ENCODE data around the gene PSD4. TPM values are rescaled to one million over a fixed set of nuclear protein-coding genes. Genes with fewer than 3 reads are reported as not detected.

The PSD4 gene
- total and polyA plus RNA-seq, 5 donors from 2014 or later: 18.1 to 124 (median 22.7) TPM

GRCh38 chr2:113203901-113204519 lies 30.2 kb downstream of the PSD4 start:
- Mint-ChIP-seq H3K4me1 (peaks cover 4 to 21% (median 15%) of the 10 kb centered on the region in 4 donors), H3K27ac (peak overlapping the region; percentile 57 to 91 (median 91)), H3K9me3 (no peaks in the 10 kb centered on the region), H3K36me3 (peaks cover 7% of the 10 kb centered on the region), H3K27me3 (no peaks in the 10 kb centered on the region), H3K4me3 (peak overlapping the region in 1 of 4 donors; percentile 65)
- DNase-seq: peak; percentile 51 to 84 (median 76)
- Histone ChIP-seq H3K4me3 (ENCODE audit: low read depth, low read length) (peak overlapping the region; percentile 47), H3K27me3 (ENCODE audit: control insufficient read depth, insufficient read depth, low read length) (no peaks in the 10 kb centered on the region), H3K4me1 (ENCODE audit: control insufficient read depth, insufficient read depth, low read length, poor library complexity, severe bottlenecking) (peaks cover 9% of the 10 kb centered on the region), H3K9me3 (ENCODE audit: control insufficient read depth in 2 of 2, low read length in 2 of 2) (no peaks in the 10 kb centered on the region), H3K27ac (ENCODE audit: insufficient read depth, low read length, poor library complexity, severe bottlenecking) (peak overlapping the region; percentile 57), H3K36me3 (ENCODE audit: control insufficient read depth, insufficient read depth, low read length) (peaks cover 39% of the 10 kb centered on the region)
- peak; percentile 87 to 89 for ATAC-seq (ENCODE audit: low read depth in 2 of 2)

- Histone ChIP-seq H3K27ac (ENCODE audit: insufficient read depth, low read length, poor library complexity, severe bottlenecking) (no peak overlapping the region), H3K4me3 (ENCODE audit: low read depth, low read length) (no peak overlapping the region), H3K27me3 (ENCODE audit: control insufficient read depth, insufficient read depth, low read length) (no peaks in the 10 kb centered on the region), H3K9me3 (ENCODE audit: control insufficient read depth in 2 of 2, low read length in 2 of 2) (no peaks in the 10 kb centered on the region), H3K4me1 (ENCODE audit: control insufficient read depth, insufficient read depth, low read length, poor library complexity, severe bottlenecking) (peaks cover 9% of the 10 kb centered on the region), H3K36me3 (ENCODE audit: control insufficient read depth, insufficient read depth, low read length) (peaks cover 19% of the 10 kb centered on the region)
- Mint-ChIP-seq H3K36me3 (no peaks in the 10 kb centered on the region), H3K9me3 (no peaks in the 10 kb centered on the region), H3K27ac (peak overlapping the region; percentile 52 to 91 (median 68)), H3K27me3 (no peaks in the 10 kb centered on the region), H3K4me3 (peak overlapping the region in 1 of 4 donors; percentile 3), H3K4me1 (peaks cover 4 to 21% (median 15%) of the 10 kb centered on the region in 4 donors)
- no peak for DNase-seq
- ATAC-seq (ENCODE audit: low read depth in 2 of 2): no peak
Observed at GRCh38 chr2:113206251-113206650, 32.5 kb downstream of the PSD4 start.

GRCh38 chr2:113207021-113207420 lies 33.2 kb downstream of the PSD4 start:
- Histone ChIP-seq H3K4me1 (ENCODE audit: control insufficient read depth, insufficient read depth, low read length, poor library complexity, severe bottlenecking) (peaks cover 9% of the 10 kb centered on the region), H3K27me3 (ENCODE audit: control insufficient read depth, insufficient read depth, low read length) (no peaks in the 10 kb centered on the region), H3K27ac (ENCODE audit: insufficient read depth, low read length, poor library complexity, severe bottlenecking) (no peak overlapping the region), H3K36me3 (ENCODE audit: control insufficient read depth, insufficient read depth, low read length) (peaks cover 12% of the 10 kb centered on the region), H3K4me3 (ENCODE audit: low read depth, low read length) (no peak overlapping the region), H3K9me3 (ENCODE audit: control insufficient read depth in 2 of 2, low read length in 2 of 2) (no peaks in the 10 kb centered on the region)
- Mint-ChIP-seq H3K4me3 (no peak overlapping the region), H3K36me3 (no peaks in the 10 kb centered on the region), H3K27me3 (no peaks in the 10 kb centered on the region), H3K4me1 (peaks cover 4 to 21% (median 15%) of the 10 kb centered on the region in 4 donors), H3K27ac (peak overlapping the region in 2 of 3 donors; percentile 54 to 59), H3K9me3 (no peaks in the 10 kb centered on the region)
- ATAC-seq (ENCODE audit: low read depth in 2 of 2) (no peak), DNase-seq (no peak)

GRCh38 chr2:113208396-113208795 lies 34.6 kb downstream of the PSD4 start:
- no peak overlapping the region for H3K27ac ChIP-seq (ENCODE audit: insufficient read depth, low read length, poor library complexity, severe bottlenecking)
- Mint-ChIP-seq H3K27me3 (no peaks in the 10 kb centered on the region), H3K4me3 (no peak overlapping the region), H3K9me3 (no peaks in the 10 kb centered on the region), H3K27ac (peak overlapping the region in 2 of 3 donors; percentile 85 to 88), H3K36me3 (no peaks in the 10 kb centered on the region), H3K4me1 (peaks cover 4 to 21% (median 13%) of the 10 kb centered on the region in 4 donors)
- no peak for ATAC-seq (ENCODE audit: low read depth in 2 of 2)
- DNase-seq: no peak
- H3K36me3 ChIP-seq (ENCODE audit: control insufficient read depth, insufficient read depth, low read length): no peaks in the 10 kb centered on the region
- no peak overlapping the region for H3K4me3 ChIP-seq (ENCODE audit: low read depth, low read length)
- no peaks in the 10 kb centered on the region for H3K27me3 ChIP-seq (ENCODE audit: control insufficient read depth, insufficient read depth, low read length)
- no peaks in the 10 kb centered on the region for H3K9me3 ChIP-seq (ENCODE audit: control insufficient read depth in 2 of 2, low read length in 2 of 2)
- H3K4me1 ChIP-seq (ENCODE audit: control insufficient read depth, insufficient read depth, low read length, poor library complexity, severe bottlenecking): peaks cover 9% of the 10 kb centered on the region

- Mint-ChIP-seq H3K4me3 (no peak overlapping the region), H3K9me3 (no peaks in the 10 kb centered on the region), H3K4me1 (peaks cover 0 to 16% (median 9%) of the 10 kb centered on the region in 4 donors), H3K27me3 (no peaks in the 10 kb centered on the region), H3K27ac (no peak overlapping the region), H3K36me3 (no peaks in the 10 kb centered on the region)
- H3K9me3 ChIP-seq (ENCODE audit: control insufficient read depth in 2 of 2, low read length in 2 of 2): no peaks in the 10 kb centered on the region
- H3K27me3 ChIP-seq (ENCODE audit: control insufficient read depth, insufficient read depth, low read length): no peaks in the 10 kb centered on the region
- ATAC-seq (ENCODE audit: low read depth in 2 of 2) (no peak), DNase-seq (no peak)
- H3K27ac ChIP-seq (ENCODE audit: insufficient read depth, low read length, poor library complexity, severe bottlenecking): no peak overlapping the region
- H3K36me3 ChIP-seq (ENCODE audit: control insufficient read depth, insufficient read depth, low read length): no peaks in the 10 kb centered on the region
- peaks cover 6% of the 10 kb centered on the region for H3K4me1 ChIP-seq (ENCODE audit: control insufficient read depth, insufficient read depth, low read length, poor library complexity, severe bottlenecking)
- H3K4me3 ChIP-seq (ENCODE audit: low read depth, low read length): no peak overlapping the region
Observed at GRCh38 chr2:113209011-113209645, 35.4 kb downstream of the PSD4 start.

GRCh38 chr2:113209646-113210171 lies 35.9 kb downstream of the PSD4 start:
- no peak for ATAC-seq (ENCODE audit: low read depth in 2 of 2)
- DNase-seq: no peak
- Mint-ChIP-seq H3K4me1 (peaks cover 0 to 10% (median 5%) of the 10 kb centered on the region in 4 donors), H3K4me3 (no peak overlapping the region), H3K9me3 (peaks cover 0 to 2% (median 0%) of the 10 kb centered on the region in 7 donors), H3K36me3 (no peaks in the 10 kb centered on the region), H3K27ac (no peak overlapping the region), H3K27me3 (no peaks in the 10 kb centered on the region)
- Histone ChIP-seq H3K4me3 (ENCODE audit: low read depth, low read length) (no peak overlapping the region), H3K4me1 (ENCODE audit: control insufficient read depth, insufficient read depth, low read length, poor library complexity, severe bottlenecking) (peaks cover under 1% of the 10 kb centered on the region), H3K27me3 (ENCODE audit: control insufficient read depth, insufficient read depth, low read length) (no peaks in the 10 kb centered on the region), H3K9me3 (ENCODE audit: control insufficient read depth in 2 of 2, low read length in 2 of 2) (no peaks in the 10 kb centered on the region), H3K27ac (ENCODE audit: insufficient read depth, low read length, poor library complexity, severe bottlenecking) (no peak overlapping the region), H3K36me3 (ENCODE audit: control insufficient read depth, insufficient read depth, low read length) (no peaks in the 10 kb centered on the region)

- H3K27ac ChIP-seq (ENCODE audit: insufficient read depth, low read length, poor library complexity, severe bottlenecking): no peak overlapping the region
Observed at GRCh38 chr2:113211226-113212105, 37.7 kb downstream of the PSD4 start.

More at GRCh38 chr2:113211226-113212105, 37.7 kb downstream of the PSD4 start:
- Histone ChIP-seq H3K9me3 (ENCODE audit: control insufficient read depth in 2 of 2, low read length in 2 of 2) (no peaks in the 10 kb centered on the region), H3K4me3 (ENCODE audit: low read depth, low read length) (no peak overlapping the region), H3K27me3 (ENCODE audit: control insufficient read depth, insufficient read depth, low read length) (no peaks in the 10 kb centered on the region), H3K36me3 (ENCODE audit: control insufficient read depth, insufficient read depth, low read length) (no peaks in the 10 kb centered on the region), H3K4me1 (ENCODE audit: control insufficient read depth, insufficient read depth, low read length, poor library complexity, severe bottlenecking) (no peaks in the 10 kb centered on the region)
- H3K4me3 Mint-ChIP-seq: no peak overlapping the region
- H3K27me3 Mint-ChIP-seq: no peaks in the 10 kb centered on the region
- no peaks in the 10 kb centered on the region for H3K36me3 Mint-ChIP-seq
- peaks cover 0 to 4% (median 2%) of the 10 kb centered on the region in 4 donors for H3K4me1 Mint-ChIP-seq
- peaks cover 0 to 2% (median 0%) of the 10 kb centered on the region in 7 donors for H3K9me3 Mint-ChIP-seq
- ATAC-seq (ENCODE audit: low read depth in 2 of 2) (no peak), DNase-seq (no peak)
- no peak overlapping the region for H3K27ac Mint-ChIP-seq
